NCI-H82 treated with DMSO at 0.1 percent for 48 hours (cell line): ENCODE data around the gene AGAP3.

Experiments
- DNase-seq: peaks from one replicate; lab custom pipeline; 2025; ENCODE audit not compliant: unreplicated experiment; lab: John Stamatoyannopoulos, UW

AGAP3 gene

DNA sequence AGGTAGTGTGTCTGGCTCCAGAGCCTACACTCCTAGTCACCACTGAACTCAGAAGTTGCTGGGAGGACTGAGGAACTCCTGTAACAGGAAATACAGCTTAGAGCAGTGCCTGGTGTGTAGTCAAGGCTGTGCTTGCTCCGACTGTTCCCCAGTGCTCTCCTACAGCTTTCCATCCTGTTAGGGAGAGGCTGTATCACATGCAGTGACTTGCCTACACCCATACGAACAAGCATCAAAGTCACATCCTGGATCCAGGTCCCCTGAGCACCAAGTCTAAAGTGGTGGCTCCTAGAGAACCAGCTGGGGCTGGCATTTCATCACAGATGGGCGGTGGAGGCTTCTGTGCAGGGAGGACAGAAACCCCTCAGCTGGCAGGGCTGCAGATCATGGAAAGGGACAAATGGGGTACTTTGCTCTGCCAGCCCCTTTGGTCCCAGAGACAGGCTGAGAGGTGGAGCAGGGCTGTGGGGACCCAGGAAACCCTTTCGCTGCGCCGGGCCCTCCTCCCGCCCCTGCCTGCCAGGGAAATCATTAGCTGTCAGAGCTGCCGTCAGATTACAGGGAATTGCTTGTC is 93.1 kb downstream of the AGAP3 start:
- no peak for DNase-seq

DNA sequence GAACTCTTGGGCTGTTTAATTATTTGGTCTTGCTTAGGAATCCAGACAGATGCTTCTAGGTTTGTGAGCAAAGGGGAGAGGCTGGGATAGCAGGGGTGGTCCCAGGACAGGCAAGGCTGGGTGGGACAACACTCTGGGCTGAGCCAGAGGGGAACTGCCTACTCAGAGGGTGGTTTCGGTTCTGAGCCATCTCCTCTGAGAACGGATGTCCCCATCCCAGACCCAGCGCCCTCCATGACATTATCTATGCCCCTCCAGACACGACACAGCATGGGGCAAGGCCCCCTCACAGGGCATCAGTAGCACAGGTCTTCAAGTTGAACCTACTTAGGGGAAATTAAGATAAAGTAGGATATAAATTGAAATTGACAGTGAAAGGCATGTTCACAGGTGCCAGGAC is 93.7 kb downstream of the AGAP3 start:
- DNase-seq: no peak

DNA sequence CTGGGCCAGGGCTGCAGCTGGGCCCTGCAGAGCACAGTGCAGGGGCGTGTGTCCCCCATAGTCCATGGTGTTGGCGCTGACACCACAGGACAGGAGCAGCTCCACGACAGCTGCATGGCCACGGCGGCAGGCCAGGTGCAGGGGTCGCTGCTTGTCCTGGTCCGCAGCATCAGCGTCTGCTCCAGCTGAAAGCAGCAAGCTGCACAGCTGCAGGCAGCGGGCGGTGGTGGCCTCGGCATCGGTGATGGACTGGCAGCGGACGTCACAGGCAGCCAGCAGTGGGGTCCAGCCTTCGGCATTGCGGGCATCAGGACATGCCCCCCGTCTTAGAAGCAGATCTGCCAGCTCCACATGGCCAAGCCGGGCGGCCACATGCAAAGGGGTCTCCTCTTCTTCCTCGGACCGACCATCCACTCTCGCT is 94.7 kb downstream of the AGAP3 start:
- no peak for DNase-seq

DNA sequence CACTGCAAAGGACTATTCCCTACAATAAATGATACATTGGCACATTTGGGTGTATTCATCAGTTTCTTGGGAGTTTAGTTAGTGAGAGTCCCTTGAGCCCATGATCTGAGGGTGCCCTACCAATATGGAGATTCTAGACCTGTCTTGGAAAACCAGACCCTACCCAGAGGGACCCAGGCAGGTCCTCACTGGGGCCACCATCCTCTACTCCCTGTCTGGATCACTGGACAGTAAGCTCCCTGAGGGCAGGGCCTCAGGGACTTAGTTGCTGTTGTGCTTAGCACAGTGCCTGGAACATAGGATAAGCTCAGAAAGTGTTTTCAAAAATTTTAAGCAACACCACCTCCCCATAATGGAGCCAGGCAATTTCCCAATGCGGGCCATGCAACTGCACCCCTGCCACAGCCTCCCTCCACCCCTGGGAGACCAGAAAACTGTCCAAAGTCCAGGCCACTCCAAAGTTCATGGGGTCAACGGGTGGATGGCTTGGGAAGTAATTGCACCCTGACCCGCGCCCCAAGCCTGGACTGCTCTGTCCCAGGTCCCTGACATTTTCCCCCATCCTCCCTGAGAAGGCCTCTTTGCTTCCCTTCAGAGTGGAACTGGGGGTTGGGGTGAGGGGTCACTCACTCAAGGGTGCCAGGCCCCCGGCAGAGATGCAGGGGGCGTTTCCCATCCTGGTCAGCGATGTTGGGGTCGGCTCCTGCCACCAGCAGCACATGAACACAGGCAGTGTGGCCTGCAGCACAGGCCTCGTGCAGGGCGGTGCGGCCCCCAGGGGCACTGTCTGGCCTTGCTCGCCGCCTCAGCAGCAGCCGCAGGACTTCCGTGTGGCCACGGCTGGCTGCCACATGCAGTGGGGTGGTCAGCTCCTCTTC is 99.7 kb downstream of the AGAP3 start:
- no peak for DNase-seq

DNA sequence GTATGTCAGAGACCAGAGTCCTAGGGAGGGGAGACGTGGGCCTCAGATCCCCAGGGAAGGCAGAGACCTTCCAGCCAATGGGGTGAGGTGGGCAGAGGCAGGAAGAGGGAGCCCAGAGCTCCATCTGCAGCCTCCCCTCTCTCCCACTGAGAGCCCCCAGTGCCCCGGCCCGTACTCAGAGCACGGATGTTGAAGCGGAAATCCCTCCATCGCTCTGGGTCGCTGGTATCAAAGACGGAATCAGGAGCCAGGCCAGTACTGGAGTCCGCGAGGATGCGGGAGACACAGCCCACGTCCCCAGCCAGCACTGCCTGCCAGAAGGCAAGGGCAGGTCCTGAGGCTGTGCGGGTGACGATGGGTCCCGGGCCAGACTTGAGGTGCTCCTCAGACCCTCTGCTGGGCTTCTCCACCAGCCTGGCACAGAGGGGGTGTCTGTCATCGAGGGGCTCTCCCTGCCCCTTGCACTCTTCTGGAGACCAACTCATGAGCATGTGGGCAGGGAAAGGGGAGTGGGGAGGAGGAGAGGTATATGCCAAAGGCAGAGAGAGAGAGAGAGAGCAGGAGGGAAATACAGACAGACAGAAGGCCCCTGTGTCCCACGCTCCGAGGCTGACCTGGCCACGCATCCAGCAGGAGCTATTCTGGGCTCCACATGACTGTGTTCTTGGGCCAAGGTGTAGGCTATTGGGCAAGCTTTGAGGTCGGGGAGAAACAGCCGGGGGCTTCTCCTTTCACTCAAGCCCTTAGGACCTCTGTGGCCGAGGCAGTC is 100.5 kb downstream of the AGAP3 start, which contains the start of gene ASB10:
ASB10 (minus strand) TSS at position 611 of the 769 bp plus-strand sequence; CDS start at position 491, 120 bp downstream.
- DNase-seq: no peak

DNA sequence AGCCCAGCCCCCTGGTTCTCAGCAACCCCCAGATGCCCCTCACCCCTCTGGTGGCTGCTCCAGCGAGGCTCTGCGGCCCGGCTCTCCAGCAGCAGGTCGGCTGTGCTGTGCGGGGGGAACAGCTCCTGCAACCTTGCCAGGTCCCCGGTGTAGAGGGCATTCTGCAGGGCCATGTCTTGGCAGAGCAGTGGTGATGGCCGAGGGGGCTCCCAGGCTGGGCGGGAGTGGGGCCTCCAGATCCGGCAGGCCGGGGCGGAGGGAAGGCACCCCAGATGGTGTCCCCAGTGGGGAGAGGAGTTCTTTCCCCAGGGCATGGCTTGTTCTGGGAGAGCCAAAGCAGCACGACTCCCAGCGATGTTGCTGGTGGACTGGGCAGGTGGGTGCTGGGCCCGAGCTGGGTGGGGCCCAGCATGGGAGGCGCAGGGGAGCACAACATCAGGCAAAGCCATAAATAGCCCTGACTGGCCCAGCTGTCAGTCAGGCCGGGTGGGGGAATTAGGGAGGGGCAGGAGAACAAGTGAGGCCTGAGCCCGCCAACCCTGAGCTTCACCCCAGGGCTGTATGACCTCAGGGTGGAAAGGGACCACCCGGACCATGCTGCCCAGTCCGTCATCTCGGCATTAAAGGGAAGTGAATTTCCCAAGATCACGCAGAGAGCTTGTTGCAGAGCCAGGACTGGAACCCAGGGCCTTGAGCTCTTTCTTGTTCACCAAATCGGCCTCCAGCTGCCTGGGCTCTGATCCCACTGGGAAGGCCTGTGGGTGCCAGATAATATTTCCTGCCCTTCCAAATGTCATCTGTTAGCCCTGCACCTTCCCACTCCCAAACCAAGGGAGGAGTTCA is 101.4 kb downstream of the AGAP3 start:
- DNase-seq: no peak

DNA sequence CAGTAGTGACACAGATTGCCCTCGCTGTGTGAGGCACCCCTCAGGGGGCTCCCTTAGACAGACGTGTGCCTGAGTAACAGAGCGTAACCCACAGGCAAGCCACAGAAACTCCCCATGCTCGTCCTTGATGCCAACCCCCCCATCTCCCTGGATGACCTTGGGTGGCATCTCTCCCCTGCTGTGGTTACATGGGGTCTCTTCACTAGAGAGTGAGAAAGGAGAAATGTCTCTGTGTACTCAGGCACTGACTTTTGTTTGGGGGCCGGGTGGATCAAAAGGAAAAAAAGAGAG is 101.9 kb downstream of the AGAP3 start:
- DNase-seq: no peak

DNA sequence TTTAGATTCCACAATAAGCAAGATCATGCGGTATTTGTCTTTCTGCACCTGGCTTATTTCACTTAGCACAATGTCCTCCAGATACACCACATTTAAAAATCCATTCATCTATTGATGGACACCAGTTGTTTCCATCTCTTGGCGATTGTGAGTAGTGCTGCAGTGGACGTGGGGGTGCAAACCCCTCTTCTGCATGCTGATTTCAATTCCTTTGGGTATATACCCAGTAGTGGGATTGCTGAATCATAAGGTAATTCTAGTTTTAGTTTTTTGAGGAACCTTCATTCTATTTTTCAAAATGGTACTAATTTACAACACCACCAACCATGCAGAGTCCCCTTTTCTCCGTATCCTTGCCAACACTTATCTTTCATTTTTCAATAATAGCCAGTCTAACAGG is 102.8 kb downstream of the AGAP3 start:
- DNase-seq: no peak

DNA sequence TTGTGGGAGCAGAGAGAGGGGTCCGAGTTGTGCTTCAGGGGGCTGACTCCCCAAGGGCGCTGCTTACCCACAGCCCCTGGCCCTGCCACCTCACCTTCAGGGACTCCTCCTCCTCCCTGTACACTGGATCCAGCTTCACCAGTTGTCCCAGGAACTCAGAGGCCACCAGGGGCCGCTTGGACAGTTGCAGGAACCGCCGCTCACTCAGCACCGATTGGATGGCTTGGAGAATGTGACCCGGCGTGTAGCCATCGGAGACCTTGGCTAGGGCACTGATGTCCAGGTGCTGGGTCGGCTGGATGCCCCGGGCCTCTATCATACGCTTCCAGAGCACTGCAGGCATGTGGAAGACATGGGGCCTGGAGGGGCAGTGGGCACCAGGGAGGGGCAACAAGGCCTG is 105.3 kb downstream of the AGAP3 start:
- DNase-seq: no peak

DNA sequence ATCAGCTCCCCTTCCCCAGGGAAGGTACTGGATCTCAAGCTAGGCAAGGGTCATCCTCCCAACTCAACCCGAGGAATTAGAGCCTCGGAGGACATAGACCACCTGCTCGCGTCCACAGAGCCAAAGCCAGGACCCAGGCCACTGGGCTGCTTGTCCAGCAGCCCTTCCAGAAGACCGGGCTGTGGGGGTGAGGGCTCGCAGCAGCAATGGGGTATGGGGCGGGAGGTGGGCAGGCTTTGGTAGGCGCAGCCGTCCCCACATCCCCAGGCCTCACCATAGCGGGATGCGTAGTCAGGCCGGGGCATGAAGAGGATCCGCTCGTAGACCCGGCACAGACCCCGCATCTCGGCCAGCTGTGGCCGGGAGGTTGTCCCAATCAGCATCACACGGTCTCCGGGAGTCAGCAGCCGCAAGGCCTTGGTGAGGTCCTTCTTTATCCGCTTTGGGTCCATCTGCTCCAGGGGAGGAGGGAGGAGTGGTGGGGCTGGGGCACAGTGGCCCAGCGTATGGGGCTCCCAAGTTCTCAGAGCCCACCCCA is 105.8 kb downstream of the AGAP3 start:
- DNase-seq: no peak

DNA sequence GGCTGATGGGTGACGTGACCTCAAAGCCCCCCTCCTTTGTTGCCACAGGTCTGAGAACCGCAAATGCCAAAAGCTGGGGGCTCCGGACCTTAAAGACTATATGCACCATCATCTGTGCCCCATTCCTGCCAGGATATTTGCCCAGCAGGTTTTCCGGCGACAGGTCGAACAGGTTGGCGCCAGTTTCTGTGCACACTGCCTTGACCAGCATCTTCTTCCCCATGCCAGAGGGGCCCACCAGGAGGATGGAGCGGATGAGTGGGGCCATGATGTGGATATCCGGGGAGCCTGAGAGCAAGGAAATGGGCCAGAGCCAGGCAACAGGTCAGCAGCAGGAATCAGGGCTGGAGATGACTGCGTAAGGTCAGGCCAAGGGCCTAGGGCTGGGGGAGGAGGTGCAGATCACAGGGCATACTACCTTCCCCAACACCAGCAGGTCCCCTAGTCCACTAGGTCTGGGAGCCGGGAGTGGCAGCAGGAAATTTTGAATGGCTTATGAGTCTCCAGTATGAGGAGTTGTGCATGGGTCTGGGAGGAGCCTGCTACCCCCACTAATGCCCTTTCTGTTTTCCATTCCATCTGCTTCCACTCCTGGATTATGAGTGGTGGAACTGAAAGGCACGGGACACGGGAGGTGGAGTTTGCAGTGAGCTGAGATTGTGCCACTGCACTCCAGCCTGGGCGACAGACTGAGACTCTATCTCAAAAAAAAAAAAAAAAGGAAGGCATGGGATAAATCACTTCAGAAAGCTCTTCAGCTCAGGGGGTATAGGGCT is 107.1 kb downstream of the AGAP3 start:
- DNase-seq: no peak
